Measurements from ENCODE around the gene ISL2.

DNA sequence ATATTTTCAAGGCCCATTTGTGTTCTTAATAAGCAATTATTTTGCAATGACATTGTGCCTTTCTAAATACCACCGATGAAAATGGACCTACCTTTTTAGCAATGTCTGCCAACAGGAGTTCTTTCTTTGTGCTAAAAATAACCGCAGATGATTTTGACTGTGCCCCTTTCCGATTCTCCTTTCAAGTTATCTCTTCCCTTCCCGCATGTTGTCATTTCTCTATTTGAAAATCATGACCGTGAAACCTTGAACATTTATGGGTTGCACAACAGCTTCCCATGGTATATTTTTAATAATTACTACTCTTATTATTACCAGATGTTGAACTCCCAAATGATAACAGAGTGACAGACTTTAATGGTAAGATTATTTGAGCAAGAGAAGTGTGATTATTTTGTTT is 15.0 kb upstream of the ISL2 start:
- TF ChIP-seq, protein P1, sequence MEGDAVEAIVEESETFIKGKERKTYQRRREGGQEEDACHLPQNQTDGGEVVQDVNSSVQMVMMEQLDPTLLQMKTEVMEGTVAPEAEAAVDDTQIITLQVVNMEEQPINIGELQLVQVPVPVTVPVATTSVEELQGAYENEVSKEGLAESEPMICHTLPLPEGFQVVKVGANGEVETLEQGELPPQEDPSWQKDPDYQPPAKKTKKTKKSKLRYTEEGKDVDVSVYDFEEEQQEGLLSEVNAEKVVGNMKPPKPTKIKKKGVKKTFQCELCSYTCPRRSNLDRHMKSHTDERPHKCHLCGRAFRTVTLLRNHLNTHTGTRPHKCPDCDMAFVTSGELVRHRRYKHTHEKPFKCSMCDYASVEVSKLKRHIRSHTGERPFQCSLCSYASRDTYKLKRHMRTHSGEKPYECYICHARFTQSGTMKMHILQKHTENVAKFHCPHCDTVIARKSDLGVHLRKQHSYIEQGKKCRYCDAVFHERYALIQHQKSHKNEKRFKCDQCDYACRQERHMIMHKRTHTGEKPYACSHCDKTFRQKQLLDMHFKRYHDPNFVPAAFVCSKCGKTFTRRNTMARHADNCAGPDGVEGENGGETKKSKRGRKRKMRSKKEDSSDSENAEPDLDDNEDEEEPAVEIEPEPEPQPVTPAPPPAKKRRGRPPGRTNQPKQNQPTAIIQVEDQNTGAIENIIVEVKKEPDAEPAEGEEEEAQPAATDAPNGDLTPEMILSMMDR (IDR thresholded peaks at IDR 0.05), result no peak
- TF ChIP-seq EP300 (IDR thresholded peaks at IDR 0.05; ENCODE audit: low read depth) (no peak), POLR2A (IDR thresholded peaks at IDR 0.05) (no peak)
